Measurements from ENCODE around the gene ARSK. TPM values are rescaled to one million over a fixed set of nuclear protein-coding genes. Genes with fewer than 3 reads are reported as not detected.

The ARSK gene
- total and polyA plus RNA-seq, 2 of the 13 experiments (the other 11 are each of a cell fraction or from before 2014, with no cell fraction given): 7.9 TPM

DNA sequence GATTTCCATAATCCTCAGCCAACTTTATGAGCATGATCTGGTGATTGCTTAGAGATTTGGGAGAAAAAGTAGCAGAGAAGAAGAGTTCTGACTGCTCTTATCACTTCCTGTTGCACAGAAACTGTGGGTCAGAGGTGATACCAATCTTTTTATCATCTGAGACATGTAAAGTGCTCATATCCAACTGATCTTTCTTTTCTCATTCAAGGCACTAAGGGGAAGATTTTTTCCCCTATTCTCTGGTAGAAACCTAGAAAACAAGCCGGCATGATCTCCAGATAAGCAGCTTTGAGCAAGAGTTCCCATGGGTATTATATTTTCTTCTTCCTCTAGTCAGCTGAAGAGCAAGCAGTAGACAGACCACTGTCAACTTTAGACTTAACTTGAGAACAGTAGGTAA, 36.0 kb downstream of the ARSK start:
- POLR2A ChIA-PET: no interaction called here
- Histone ChIP-seq H3K36me3 (replicated peaks in 1 of 2; ENCODE audit: control insufficient read depth in 1 of 2, insufficient read depth in 2 of 2, low read length in 2 of 2) (no peaks in the 10 kb centered on the region), H2AFZ (ENCODE audit: low read length) (no peak overlapping the region), H3K27ac (ENCODE audit: extremely low read length, insufficient read depth, low read length) (no peak overlapping the region), H3K4me2 (ENCODE audit: low read depth, low read length) (no peak overlapping the region), H3K9ac (ENCODE audit: insufficient read depth, low read depth, low read length) (no peak overlapping the region), H4K20me1 (ENCODE audit: insufficient read depth, low read length) (no peaks in the 10 kb centered on the region), H3K9me3 (ENCODE audit: low read length) (no peaks in the 10 kb centered on the region), H3K4me3 (replicated peaks in 1 of 3; ENCODE audit: insufficient read depth in 1 of 3, low read depth in 2 of 3, low read length in 3 of 3) (no peak overlapping the region), H3K27me3 (ENCODE audit: control insufficient read depth in 1 of 2, insufficient read depth in 2 of 2, low read length in 2 of 2) (no peaks in the 10 kb centered on the region), H3K4me1 (ENCODE audit: insufficient read depth, low read length) (no peaks in the 10 kb centered on the region), H3K79me2 (ENCODE audit: insufficient read depth, low read length) (no peaks in the 10 kb centered on the region)
- ATAC-seq (no peak), FAIRE-seq (no peak), DNase-seq (ENCODE audit: low spot score) (no peak)
- TF ChIP-seq GLI4 (CRISPR knock-in tag; IDR thresholded peaks at IDR 0.05; ENCODE audit: borderline replicate concordance): no peak
- TF ChIP-seq NPAS2 (CRISPR knock-in tag; IDR thresholded peaks at IDR 0.05; ENCODE audit: borderline replicate concordance): no peak
- TF ChIP-seq ZNF713 (CRISPR knock-in tag; IDR thresholded peaks at IDR 0.05): no peak
- no peak for TF ChIP-seq CHD2 (IDR thresholded peaks at IDR 0.05; ENCODE audit: low read depth, low read length)
- TF ChIP-seq ZNF749 (CRISPR knock-in tag; IDR thresholded peaks at IDR 0.05; ENCODE audit: borderline replicate concordance): no peak
- no TSS peak for BruUV-seq (replicated peaks)
- intact Hi-C loops (cut with micrococcal nuclease; ENCODE audit: unreplicated experiment) (no loop called here), in situ Hi-C loops (cut with HindIII; ENCODE audit: extremely low pct_ligation_motif_present, low pct_unique_long_range_greater_than_20kb) (no loop called here)
- CTCF ChIA-PET (ENCODE audit: low intra/inter-chr PET ratio, low total read pairs): no interaction called here
- WGBS (ENCODE audit: low lambda C conversion rate): 94% methylated on average over 1 of the region's 1 CpG

GRCh38 chr5:95591490-95591901, 36.6 kb downstream of the ARSK start:
- ATAC-seq: no peak
- intact Hi-C loops (cut with micrococcal nuclease; ENCODE audit: unreplicated experiment): no loop called here
- POLR2A ChIA-PET: no interaction called here
- Histone ChIP-seq H3K36me3 (replicated peaks in 1 of 2; ENCODE audit: control insufficient read depth in 1 of 2, insufficient read depth in 2 of 2, low read length in 2 of 2) (no peaks in the 10 kb centered on the region), H3K4me1 (ENCODE audit: insufficient read depth, low read length) (no peaks in the 10 kb centered on the region), H3K9ac (ENCODE audit: insufficient read depth, low read depth, low read length) (no peak overlapping the region), H3K9me3 (ENCODE audit: low read length) (no peaks in the 10 kb centered on the region), H3K27me3 (ENCODE audit: control insufficient read depth in 1 of 2, insufficient read depth in 2 of 2, low read length in 2 of 2) (no peaks in the 10 kb centered on the region), H4K20me1 (ENCODE audit: insufficient read depth, low read length) (no peaks in the 10 kb centered on the region), H3K27ac (ENCODE audit: extremely low read length, insufficient read depth, low read length) (no peak overlapping the region), H3K4me3 (replicated peaks in 1 of 3; ENCODE audit: insufficient read depth in 1 of 3, low read depth in 2 of 3, low read length in 3 of 3) (no peak overlapping the region), H3K4me2 (ENCODE audit: low read depth, low read length) (no peak overlapping the region), H2AFZ (ENCODE audit: low read length) (no peak overlapping the region), H3K79me2 (ENCODE audit: insufficient read depth, low read length) (no peaks in the 10 kb centered on the region)
- WGBS (ENCODE audit: low lambda C conversion rate): 86% methylated on average over 5 of the region's 5 CpGs
- no TSS peak for BruUV-seq (replicated peaks)
- in situ Hi-C loops (cut with HindIII; ENCODE audit: extremely low pct_ligation_motif_present, low pct_unique_long_range_greater_than_20kb): no loop called here
- no peak for FAIRE-seq
- CTCF ChIA-PET (ENCODE audit: low intra/inter-chr PET ratio, low total read pairs): no interaction called here
- DNase-seq (ENCODE audit: low spot score): peak; percentile 20
- TF ChIP-seq ZNF225 (CRISPR knock-in tag; IDR thresholded peaks at IDR 0.05) (no peak), ZNF773 (CRISPR knock-in tag; IDR thresholded peaks at IDR 0.05; ENCODE audit: borderline replicate concordance) (no peak), SAP130 (CRISPR knock-in tag; IDR thresholded peaks at IDR 0.05; ENCODE audit: low read depth) (no peak), RNF2 (conservative IDR thresholded peaks at IDR 0.05; ENCODE audit: low read depth) (no peak)
- TF ChIP-seq, protein P1, sequence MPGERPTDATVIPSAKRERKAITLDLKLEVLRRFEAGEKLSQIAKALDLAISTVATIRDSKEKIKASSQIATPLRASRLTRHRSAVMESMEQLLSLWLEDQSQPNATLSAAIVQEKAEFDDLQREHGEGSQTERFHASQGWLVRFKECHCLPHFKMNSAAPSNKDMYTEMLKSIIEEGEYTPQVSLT (CRISPR knock-in tag; IDR thresholded peaks at IDR 0.05; ENCODE audit: borderline replicate concordance, low read depth): no peak
- TF ChIP-seq, protein P2, sequence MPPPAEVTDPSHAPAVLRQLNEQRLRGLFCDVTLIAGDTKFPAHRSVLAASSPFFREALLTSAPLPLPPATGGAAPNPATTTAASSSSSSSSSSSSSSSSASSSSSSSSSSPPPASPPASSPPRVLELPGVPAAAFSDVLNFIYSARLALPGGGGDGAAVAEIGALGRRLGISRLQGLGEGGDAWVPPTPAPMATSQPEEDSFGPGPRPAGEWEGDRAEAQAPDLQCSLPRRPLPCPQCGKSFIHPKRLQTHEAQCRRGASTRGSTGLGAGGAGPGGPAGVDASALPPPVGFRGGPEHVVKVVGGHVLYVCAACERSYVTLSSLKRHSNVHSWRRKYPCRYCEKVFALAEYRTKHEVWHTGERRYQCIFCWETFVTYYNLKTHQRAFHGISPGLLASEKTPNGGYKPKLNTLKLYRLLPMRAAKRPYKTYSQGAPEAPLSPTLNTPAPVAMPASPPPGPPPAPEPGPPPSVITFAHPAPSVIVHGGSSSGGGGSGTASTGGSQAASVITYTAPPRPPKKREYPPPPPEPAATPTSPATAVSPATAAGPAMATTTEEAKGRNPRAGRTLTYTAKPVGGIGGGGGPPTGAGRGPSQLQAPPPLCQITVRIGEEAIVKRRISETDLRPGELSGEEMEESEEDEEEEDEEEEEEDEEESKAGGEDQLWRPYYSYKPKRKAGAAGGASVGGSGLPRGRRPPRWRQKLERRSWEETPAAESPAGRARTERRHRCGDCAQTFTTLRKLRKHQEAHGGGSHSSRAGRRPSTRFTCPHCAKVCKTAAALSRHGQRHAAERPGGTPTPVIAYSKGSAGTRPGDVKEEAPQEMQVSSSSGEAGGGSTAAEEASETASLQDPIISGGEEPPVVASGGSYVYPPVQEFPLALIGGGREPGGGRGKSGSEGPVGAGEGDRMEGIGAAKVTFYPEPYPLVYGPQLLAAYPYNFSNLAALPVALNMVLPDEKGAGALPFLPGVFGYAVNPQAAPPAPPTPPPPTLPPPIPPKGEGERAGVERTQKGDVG (CRISPR knock-in tag; IDR thresholded peaks at IDR 0.05; ENCODE audit: borderline replicate concordance): no peak
- TF ChIP-seq, protein P3, sequence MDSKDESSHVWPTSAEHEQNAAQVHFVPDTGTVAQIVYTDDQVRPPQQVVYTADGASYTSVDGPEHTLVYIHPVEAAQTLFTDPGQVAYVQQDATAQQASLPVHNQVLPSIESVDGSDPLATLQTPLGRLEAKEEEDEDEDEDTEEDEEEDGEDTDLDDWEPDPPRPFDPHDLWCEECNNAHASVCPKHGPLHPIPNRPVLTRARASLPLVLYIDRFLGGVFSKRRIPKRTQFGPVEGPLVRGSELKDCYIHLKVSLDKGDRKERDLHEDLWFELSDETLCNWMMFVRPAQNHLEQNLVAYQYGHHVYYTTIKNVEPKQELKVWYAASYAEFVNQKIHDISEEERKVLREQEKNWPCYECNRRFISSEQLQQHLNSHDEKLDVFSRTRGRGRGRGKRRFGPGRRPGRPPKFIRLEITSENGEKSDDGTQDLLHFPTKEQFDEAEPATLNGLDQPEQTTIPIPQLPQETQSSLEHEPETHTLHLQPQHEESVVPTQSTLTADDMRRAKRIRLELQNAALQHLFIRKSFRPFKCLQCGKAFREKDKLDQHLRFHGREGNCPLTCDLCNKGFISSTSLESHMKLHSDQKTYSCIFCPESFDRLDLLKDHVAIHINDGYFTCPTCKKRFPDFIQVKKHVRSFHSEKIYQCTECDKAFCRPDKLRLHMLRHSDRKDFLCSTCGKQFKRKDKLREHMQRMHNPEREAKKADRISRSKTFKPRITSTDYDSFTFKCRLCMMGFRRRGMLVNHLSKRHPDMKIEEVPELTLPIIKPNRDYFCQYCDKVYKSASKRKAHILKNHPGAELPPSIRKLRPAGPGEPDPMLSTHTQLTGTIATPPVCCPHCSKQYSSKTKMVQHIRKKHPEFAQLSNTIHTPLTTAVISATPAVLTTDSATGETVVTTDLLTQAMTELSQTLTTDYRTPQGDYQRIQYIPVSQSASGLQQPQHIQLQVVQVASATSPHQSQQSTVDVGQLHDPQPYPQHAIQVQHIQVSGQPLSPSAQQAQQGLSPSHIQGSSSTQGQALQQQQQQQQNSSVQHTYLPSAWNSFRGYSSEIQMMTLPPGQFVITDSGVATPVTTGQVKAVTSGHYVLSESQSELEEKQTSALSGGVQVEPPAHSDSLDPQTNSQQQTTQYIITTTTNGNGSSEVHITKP (CRISPR knock-in tag; IDR thresholded peaks at IDR 0.05; ENCODE audit: low read depth): no peak

Data from HepG2 (cell line).